Measurements from ENCODE around the gene IGIP. TPM values are rescaled to one million over a fixed set of nuclear protein-coding genes. Genes with fewer than 3 reads are reported as not detected.

Gene IGIP
- total RNA-seq, 1 experiment from 2014 or later: 2.5 TPM

DNA sequence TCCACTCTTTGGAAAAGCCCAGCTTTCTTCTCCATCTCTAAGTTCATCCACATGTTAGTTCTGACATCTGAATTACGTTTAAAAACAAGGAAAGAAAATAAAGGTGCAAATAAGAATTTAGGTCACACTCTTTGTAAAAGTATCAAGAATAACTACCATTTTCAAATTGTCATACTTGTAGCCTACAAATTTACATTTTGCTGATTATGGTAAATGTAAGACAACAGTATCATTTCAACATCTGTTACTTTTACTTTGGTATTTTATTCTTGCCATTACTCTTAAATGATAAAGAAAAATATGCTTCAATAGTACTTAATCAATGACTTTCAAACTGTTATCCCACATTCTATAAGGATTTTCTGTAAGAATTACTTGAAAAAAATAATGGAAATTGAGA lies 21.6 kb upstream of the IGIP start:
- POLR2A ChIA-PET (ENCODE audit: low non-redundant PET): no interaction called here
- Histone ChIP-seq H3K27me3 (replicated peaks; ENCODE audit: insufficient read depth, low read depth, low read length, poor library complexity) (no peaks in the 10 kb centered on the region), H3K9me3 (ENCODE audit: low read depth, low read length, poor library complexity, severe bottlenecking) (no peaks in the 10 kb centered on the region), H3K27ac (ENCODE audit: low read depth, low read length, poor library complexity, severe bottlenecking) (no peak overlapping the region), H3K36me3 (ENCODE audit: insufficient read depth, low read length, poor library complexity, severe bottlenecking) (no peaks in the 10 kb centered on the region), H3K4me1 (ENCODE audit: insufficient read depth, low read length, poor library complexity, severe bottlenecking) (peaks cover 18% of the 10 kb centered on the region), H3K4me3 (ENCODE audit: low read depth, low read length, poor library complexity, severe bottlenecking) (no peak overlapping the region)
- TF ChIP-seq, protein P1, sequence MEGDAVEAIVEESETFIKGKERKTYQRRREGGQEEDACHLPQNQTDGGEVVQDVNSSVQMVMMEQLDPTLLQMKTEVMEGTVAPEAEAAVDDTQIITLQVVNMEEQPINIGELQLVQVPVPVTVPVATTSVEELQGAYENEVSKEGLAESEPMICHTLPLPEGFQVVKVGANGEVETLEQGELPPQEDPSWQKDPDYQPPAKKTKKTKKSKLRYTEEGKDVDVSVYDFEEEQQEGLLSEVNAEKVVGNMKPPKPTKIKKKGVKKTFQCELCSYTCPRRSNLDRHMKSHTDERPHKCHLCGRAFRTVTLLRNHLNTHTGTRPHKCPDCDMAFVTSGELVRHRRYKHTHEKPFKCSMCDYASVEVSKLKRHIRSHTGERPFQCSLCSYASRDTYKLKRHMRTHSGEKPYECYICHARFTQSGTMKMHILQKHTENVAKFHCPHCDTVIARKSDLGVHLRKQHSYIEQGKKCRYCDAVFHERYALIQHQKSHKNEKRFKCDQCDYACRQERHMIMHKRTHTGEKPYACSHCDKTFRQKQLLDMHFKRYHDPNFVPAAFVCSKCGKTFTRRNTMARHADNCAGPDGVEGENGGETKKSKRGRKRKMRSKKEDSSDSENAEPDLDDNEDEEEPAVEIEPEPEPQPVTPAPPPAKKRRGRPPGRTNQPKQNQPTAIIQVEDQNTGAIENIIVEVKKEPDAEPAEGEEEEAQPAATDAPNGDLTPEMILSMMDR (conservative IDR thresholded peaks at IDR 0.05; ENCODE audit: low read depth, low read length): no peak
- no peak for TF ChIP-seq EZH2 (IDR thresholded peaks at IDR 0.05; ENCODE audit: borderline replicate concordance, low read depth, low read length, poor library complexity, severe bottlenecking)
- CTCF ChIA-PET: no interaction called here
- BruUV-seq (replicated peaks): no TSS peak
- no peak for DNase-seq (ENCODE audit: low spot score)
- intact Hi-C loops (cut with micrococcal nuclease; ENCODE audit: unreplicated experiment): no loop called here

DNA sequence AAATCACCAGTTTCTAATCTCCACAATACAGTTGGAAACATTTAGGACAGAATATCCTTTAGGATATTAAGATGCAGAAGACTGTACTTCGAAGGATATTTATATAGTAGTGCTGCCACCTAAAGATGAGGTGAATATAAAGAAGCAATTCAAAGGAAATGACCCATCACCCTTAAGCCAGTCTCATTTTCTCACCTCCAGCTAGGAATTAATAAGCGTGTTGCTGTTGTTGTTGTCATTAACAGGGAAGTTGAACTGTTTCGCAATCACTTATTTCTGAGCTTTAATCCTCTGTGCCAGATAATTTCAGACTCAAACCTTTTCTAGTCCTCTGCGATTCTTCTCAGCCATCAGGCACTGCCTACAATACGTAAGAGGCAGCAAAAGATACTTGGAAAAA lies 19.6 kb upstream of the IGIP start:
- H3K4me1 ChIP-seq (ENCODE audit: insufficient read depth, low read length, poor library complexity, severe bottlenecking): peaks cover 29% of the 10 kb centered on the region
- ChIA-PET CTCF (no interaction called here), POLR2A (ENCODE audit: low non-redundant PET) (interaction anchor here (0.6 kb wide), 1 partner anchor 60 kb away, joined by 3 read pairs; no protein-coding TSS in a partner anchor)
- no peaks in the 10 kb centered on the region for H3K9me3 ChIP-seq (ENCODE audit: low read depth, low read length, poor library complexity, severe bottlenecking)
- H3K27me3 ChIP-seq (replicated peaks; ENCODE audit: insufficient read depth, low read depth, low read length, poor library complexity): no peaks in the 10 kb centered on the region
- no peak overlapping the region for H3K4me3 ChIP-seq (ENCODE audit: low read depth, low read length, poor library complexity, severe bottlenecking)
- DNase-seq (ENCODE audit: low spot score): peak; percentile 22
- H3K27ac ChIP-seq (ENCODE audit: low read depth, low read length, poor library complexity, severe bottlenecking): no peak overlapping the region
- no TSS peak for BruUV-seq (replicated peaks)
- H3K36me3 ChIP-seq (ENCODE audit: insufficient read depth, low read length, poor library complexity, severe bottlenecking): no peaks in the 10 kb centered on the region
- intact Hi-C loops (cut with micrococcal nuclease; ENCODE audit: unreplicated experiment): no loop called here
- TF ChIP-seq EZH2 (IDR thresholded peaks at IDR 0.05; ENCODE audit: borderline replicate concordance, low read depth, low read length, poor library complexity, severe bottlenecking): no peak
- TF ChIP-seq, protein P1 (conservative IDR thresholded peaks at IDR 0.05; ENCODE audit: low read depth, low read length): no peak

DNA sequence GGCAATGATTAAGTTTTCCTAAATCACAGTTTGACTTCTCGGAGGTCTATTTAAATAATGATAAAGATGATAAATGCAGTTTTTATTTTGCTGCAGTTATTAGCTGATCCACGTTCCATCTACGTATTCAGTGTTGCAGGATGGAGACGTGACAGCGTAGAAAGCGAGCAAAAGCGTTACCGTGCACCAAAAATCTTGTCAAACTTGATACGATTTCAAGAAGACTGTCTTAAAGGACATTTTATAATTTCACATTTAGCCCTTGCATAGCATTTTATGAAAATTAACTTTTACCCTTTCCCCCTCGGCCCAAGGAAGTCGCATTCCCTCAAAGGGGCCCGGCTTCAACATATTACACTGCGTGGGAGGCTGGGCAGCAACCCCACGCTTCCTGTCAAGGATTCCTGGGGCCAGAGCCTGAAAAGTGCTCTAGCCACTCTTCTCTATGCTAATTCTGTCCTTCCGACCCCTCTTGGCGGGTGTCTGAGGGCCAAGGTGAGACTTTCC lies 18.9 kb upstream of the IGIP start:
- CTCF ChIA-PET: interaction anchor here (0.5 kb wide), 1 partner anchor 266 kb away, joined by 3 read pairs; no protein-coding TSS in a partner anchor

More for the DNA sequence above, 18.9 kb upstream of the IGIP start:
- POLR2A ChIA-PET (ENCODE audit: low non-redundant PET): no interaction called here
- no peak for DNase-seq (ENCODE audit: low spot score)
- Histone ChIP-seq H3K36me3 (ENCODE audit: insufficient read depth, low read length, poor library complexity, severe bottlenecking) (no peaks in the 10 kb centered on the region), H3K27ac (ENCODE audit: low read depth, low read length, poor library complexity, severe bottlenecking) (peak overlapping the region; percentile 80), H3K27me3 (replicated peaks; ENCODE audit: insufficient read depth, low read depth, low read length, poor library complexity) (no peaks in the 10 kb centered on the region), H3K4me3 (ENCODE audit: low read depth, low read length, poor library complexity, severe bottlenecking) (peak overlapping the region; percentile 84), H3K9me3 (ENCODE audit: low read depth, low read length, poor library complexity, severe bottlenecking) (no peaks in the 10 kb centered on the region), H3K4me1 (ENCODE audit: insufficient read depth, low read length, poor library complexity, severe bottlenecking) (peaks cover 29% of the 10 kb centered on the region)
- BruUV-seq (replicated peaks): TSS peak; percentile 61
- TF ChIP-seq, protein P1 (conservative IDR thresholded peaks at IDR 0.05; ENCODE audit: low read depth, low read length): no peak
- TF ChIP-seq EZH2 (IDR thresholded peaks at IDR 0.05; ENCODE audit: borderline replicate concordance, low read depth, low read length, poor library complexity, severe bottlenecking): no peak
- intact Hi-C loops (cut with micrococcal nuclease; ENCODE audit: unreplicated experiment): no loop called here
